Loucy (cell line): ENCODE results near the gene FAM20C.

Source experiments
- H2AFZ ChIP-seq: fragments of 200-600 bp; sonication (generic); 2 replicates; pipeline ENCODE4 v1.6.0; 2016; ENCODE audit warnings: antibody characterized with exemption, mild to moderate bottlenecking, low read length, moderate library complexity
- H3F3A ChIP-seq: fragments of 200-600 bp; 2 replicates; pipeline ENCODE4 v1.6.0; 2016; ENCODE audit warnings: antibody characterized with exemption, low read depth, mild to moderate bottlenecking
- H3K27me3 ChIP-seq: fragments of 200-600 bp; sonication (generic); 2 replicates; pipeline ENCODE4 v1.6.1; 2014; ENCODE audit warnings: low read length, mild to moderate bottlenecking; ENCODE audit not compliant: insufficient read depth, poor library complexity, severe bottlenecking
- H3K36me3 ChIP-seq: fragments of 200-600 bp; sonication (generic); 2 replicates; pipeline ENCODE4 v1.6.1; 2016; ENCODE audit warnings: low read length; ENCODE audit not compliant: insufficient read depth
- H3K4me1 ChIP-seq: fragments of 200-600 bp; sonication (generic); 2 replicates; pipeline ENCODE4 v1.5.1; 2014; ENCODE audit warnings: low read length, mild to moderate bottlenecking; ENCODE audit not compliant: insufficient read depth, poor library complexity, severe bottlenecking
- H3K4me2 ChIP-seq: fragments of 200-600 bp; sonication (generic); 2 replicates; pipeline ENCODE4 v1.6.0; 2014; ENCODE audit warnings: antibody characterized with exemption, low read length, low read depth, mild to moderate bottlenecking; ENCODE audit not compliant: poor library complexity, severe bottlenecking
- H3K4me3 ChIP-seq: fragments of 200-600 bp; sonication (generic); 2 replicates; pipeline ENCODE4 v1.5.1; 2014; ENCODE audit warnings: low read length, mild to moderate bottlenecking, mixed read lengths; ENCODE audit not compliant: poor library complexity, severe bottlenecking
- H3K79me2 ChIP-seq: fragments of 200-600 bp; sonication (generic); 2 replicates; pipeline ENCODE4 v1.6.1; 2014; ENCODE audit warnings: low read length; ENCODE audit not compliant: insufficient read depth
- H3K9ac ChIP-seq: fragments of 200-600 bp; sonication (generic); 2 replicates; pipeline ENCODE4 v1.6.0; 2014; ENCODE audit warnings: mild to moderate bottlenecking, low read depth, low read length, moderate library complexity; ENCODE audit not compliant: poor library complexity, severe bottlenecking
- H3K9me2 ChIP-seq: fragments of 200-600 bp; sonication (generic); replicated peaks from 2 replicates; pipeline ENCODE4 v1.6.1; 2016; ENCODE audit warnings: low read depth, low read length, mixed read lengths
- H3K9me3 ChIP-seq: fragments of 200-600 bp; sonication (generic); 2 replicates; pipeline ENCODE4 v1.6.1; 2014; ENCODE audit warnings: mild to moderate bottlenecking, antibody characterized with exemption, low read length, low read depth; ENCODE audit not compliant: insufficient read depth
- H4K20me1 ChIP-seq: fragments of 200-600 bp; sonication (generic); 2 replicates; pipeline ENCODE4 v1.6.0; 2014; ENCODE audit warnings: antibody characterized with exemption, low read length, mild to moderate bottlenecking; ENCODE audit not compliant: insufficient read depth, poor library complexity, severe bottlenecking
- CTCF ChIP-seq: fragments of 200-600 bp; sonication (generic); conservative IDR thresholded peaks from 2 replicates; pipeline ENCODE4 v1.5.1; 2014; ENCODE audit warnings: mild to moderate bottlenecking, antibody characterized with exemption, low read length
- EZH2phosphoT487 ChIP-seq: fragments of 200-600 bp; IDR thresholded peaks from 2 replicates; pipeline ENCODE4 v1.6.1; 2018; ENCODE audit warnings: antibody characterized with exemption, mild to moderate bottlenecking, moderate library complexity, borderline replicate concordance

Gene FAM20C

GRCh38 chr7:289756-290553 is 97.6 kb downstream of the FAM20C start, which contains the start of gene FOXL3:
Gene FOXL3, plus strand, starts transcription at chr7:290170. Its CDS starts 0 bp downstream, at chr7:290170.
- H3K9ac ChIP-seq: no peak within 1 kb of the TSS
- H3K4me2 ChIP-seq: no peak within 1 kb of the TSS
- H4K20me1 ChIP-seq: no peaks in the 10 kb centered on the region
- H3K9me2 ChIP-seq: no peaks in the 10 kb centered on the region
- H3K36me3 ChIP-seq: no peaks in the 10 kb centered on the region
- no peaks in the 10 kb centered on the region for H3K27me3 ChIP-seq
- H3K79me2 ChIP-seq: no peaks in the 10 kb centered on the region
- peaks cover 33% of the 10 kb centered on the region; the same call in 1 of the 2 replicates for H3K9me3 ChIP-seq
- H3K4me3 ChIP-seq: no peak within 1 kb of the TSS
- H3F3A ChIP-seq: no peaks in the 10 kb centered on the region
- no peak for TF ChIP-seq EZH2phosphoT487
- TF ChIP-seq CTCF: no peak
- no peaks in the 10 kb centered on the region for H3K4me1 ChIP-seq
- no peak within 1 kb of the TSS for H2AFZ ChIP-seq

- H4K20me1 ChIP-seq: no peaks in the 10 kb centered on the region
- no peak overlapping the region for H2AFZ ChIP-seq
- H3K4me3 ChIP-seq: no peak overlapping the region
- no peaks in the 10 kb centered on the region for H3K4me1 ChIP-seq
- H3K36me3 ChIP-seq: no peaks in the 10 kb centered on the region
- TF ChIP-seq EZH2phosphoT487 (no peak), CTCF (no peak)
- no peaks in the 10 kb centered on the region for H3K27me3 ChIP-seq
- no peaks in the 10 kb centered on the region for H3F3A ChIP-seq
- H3K9me2 ChIP-seq: no peaks in the 10 kb centered on the region
- H3K79me2 ChIP-seq: no peaks in the 10 kb centered on the region
- H3K9me3 ChIP-seq: peaks cover 37% of the 10 kb centered on the region; the same call in 1 of the 2 replicates
- H3K4me2 ChIP-seq: no peak overlapping the region
- no peak overlapping the region for H3K9ac ChIP-seq
Measured at GRCh38 chr7:290554-291372, 98.4 kb downstream of the FAM20C start.

- TF ChIP-seq EZH2phosphoT487 (no peak), CTCF (no peak)
- Histone ChIP-seq H3K9me3 (peaks cover 32% of the 10 kb centered on the region; the same call in 1 of the 2 replicates), H3K4me1 (no peaks in the 10 kb centered on the region), H3K9me2 (no peaks in the 10 kb centered on the region), H3K4me2 (no peak overlapping the region), H4K20me1 (no peaks in the 10 kb centered on the region), H3K27me3 (no peaks in the 10 kb centered on the region), H3K36me3 (no peaks in the 10 kb centered on the region), H3K9ac (no peak overlapping the region), H3K4me3 (no peak overlapping the region), H3F3A (no peaks in the 10 kb centered on the region), H3K79me2 (no peaks in the 10 kb centered on the region), H2AFZ (no peak overlapping the region)
Measured at GRCh38 chr7:291373-292092, 99.2 kb downstream of the FAM20C start.
